GM19023 (cell line): ENCODE measurements around the gene KLHL1.
"Not testable (repeated sequence)": the region's sequence is repeated elsewhere in the genome, so short reads cannot be mapped to it uniquely, and the experiment has no call there.

Experiments used
- ATAC-seq: cut with Tn5 transposase; IDR thresholded peaks from one replicate; pipeline ENCODE4 v1.9.1; 2021; ENCODE audit warnings: mild to moderate bottlenecking, moderate library complexity; ENCODE audit not compliant: unreplicated experiment

KLHL1 gene

GRCh38 chr13:70108356-70109105 is at the start of gene KLHL1:
Gene KLHL1, minus strand, starts transcription at chr13:70108452. Its CDS starts 753 bp downstream, at chr13:70107699.
- no peak for ATAC-seq

GRCh38 chr13:70142658-70143057 is 34.4 kb upstream of the KLHL1 start:
- ATAC-seq, result not testable (repeated sequence)

GRCh38 chr13:70128098-70128497 is 19.8 kb upstream of the KLHL1 start:
- no peak for ATAC-seq

GRCh38 chr13:70125693-70126092 is 17.4 kb upstream of the KLHL1 start:
- ATAC-seq, result no peak

GRCh38 chr13:70117338-70117905 is 9.2 kb upstream of the KLHL1 start:
- ATAC-seq, result no peak

GRCh38 chr13:70107498-70108281 is 562 bp downstream of the KLHL1 start, which contains the start of gene ATXN8OS:
Gene ATXN8OS, plus strand, starts transcription at chr13:70107826.
- no peak for ATAC-seq

- ATAC-seq, result no peak
These were observed 1.1 kb downstream of the KLHL1 start for GRCh38 chr13:70107125-70107497.

GRCh38 chr13:70104481-70104880 is 3.8 kb downstream of the KLHL1 start:
- no peak for ATAC-seq

GRCh38 chr13:70098669-70099068 is 9.6 kb downstream of the KLHL1 start:
- no peak for ATAC-seq

- no peak for ATAC-seq
These were observed 18.1 kb downstream of the KLHL1 start for GRCh38 chr13:70090036-70090723.

GRCh38 chr13:70088926-70089325 is 19.3 kb downstream of the KLHL1 start:
- ATAC-seq, result no peak

- ATAC-seq, result no peak
These were observed 21.0 kb downstream of the KLHL1 start for GRCh38 chr13:70087247-70087646.

GRCh38 chr13:70080012-70080411 is 28.2 kb downstream of the KLHL1 start:
- no peak for ATAC-seq

GRCh38 chr13:70054572-70054971 is 53.7 kb downstream of the KLHL1 start:
- no peak for ATAC-seq

GRCh38 chr13:70051531-70051930 is 56.7 kb downstream of the KLHL1 start:
- no peak for ATAC-seq

GRCh38 chr13:70043685-70044084 is 64.6 kb downstream of the KLHL1 start:
- ATAC-seq, result peak; percentile 77

GRCh38 chr13:70042193-70042592 is 66.1 kb downstream of the KLHL1 start:
- ATAC-seq, result no peak

- ATAC-seq, result no peak
These were observed 74.0 kb downstream of the KLHL1 start for GRCh38 chr13:70034286-70034685.

- ATAC-seq, result no peak
These were observed 80.7 kb downstream of the KLHL1 start for GRCh38 chr13:70027551-70027950.

GRCh38 chr13:70023516-70023915 is 84.7 kb downstream of the KLHL1 start:
- no peak for ATAC-seq

GRCh38 chr13:70022646-70023045 is 85.6 kb downstream of the KLHL1 start:
- ATAC-seq, result no peak
